IMR-90 (cell line): ENCODE data around the gene SCAF4. TPM values are rescaled to one million over a fixed set of nuclear protein-coding genes. Genes with fewer than 3 reads are reported as not detected.

Source experiments
- ATAC-seq: fragments of 200-7000 bp; cut with Tn5 transposase; 2 replicates; pipeline ENCODE4 v1.9.1; 2020; ENCODE audit warnings: low read depth, mild to moderate bottlenecking, moderate library complexity
- BruUV-seq: library from RNA; stranded (reverse); fragments of 400-500 nt; replicated peaks from 2 replicates; lab custom pipeline; 2021; lab: Mats Ljungman, UMichigan
- CTCF ChIA-PET: fragments of 300-600 bp; formaldehyde crosslinking; extraction: SDS; loops from one replicate; lab custom pipeline; 2021; ENCODE audit warnings: antibody characterized with exemption; lab: Yijun Ruan, JAX
- POLR2A ChIA-PET: fragments of 300-600 bp; sonication (Branson Sonifier 250); formaldehyde crosslinking; loops from one replicate; lab custom pipeline; 2022; ENCODE audit warnings: antibody characterized with exemption; ENCODE audit not compliant: unreplicated experiment; lab: Charles Lee
- DNase-seq: peaks from one replicate; pipeline ENCODE4 v3.0.0; 2013
- H2AFZ ChIP-seq: replicated peaks from 2 replicates; pipeline ENCODE3; 2013; ENCODE audit warnings: low read length, mild to moderate bottlenecking; ENCODE audit not compliant: poor library complexity
- H2AK5ac ChIP-seq: 2 replicates; pipeline ENCODE4 v1.6.1; 2013; ENCODE audit warnings: low read depth, low read length, inconsistent platforms
- H2AK9ac ChIP-seq: replicated peaks from 2 replicates; pipeline ENCODE3; 2013; ENCODE audit warnings: mild to moderate bottlenecking, low read depth, low read length, moderate library complexity; ENCODE audit not compliant: poor library complexity
- H2BK120ac ChIP-seq: 2 replicates; pipeline ENCODE4 v1.6.1; 2013; ENCODE audit warnings: low read depth, low read length, inconsistent platforms
- H2BK15ac ChIP-seq: 3 replicates; pipeline ENCODE4 v1.6.1; 2013; ENCODE audit warnings: low read depth, low read length, inconsistent platforms
- H2BK20ac ChIP-seq: 2 replicates; pipeline ENCODE4 v1.6.1; 2013; ENCODE audit warnings: low read depth, mild to moderate bottlenecking, inconsistent platforms, low read length, moderate library complexity
- H2BK5ac ChIP-seq: 2 replicates; pipeline ENCODE4 v1.6.1; 2013; ENCODE audit warnings: mild to moderate bottlenecking, low read depth, low read length, inconsistent platforms; ENCODE audit not compliant: poor library complexity, severe bottlenecking
- H3K14ac ChIP-seq: replicated peaks from 2 replicates; pipeline ENCODE4 v1.6.1; 2013; ENCODE audit warnings: low read depth, low read length, inconsistent platforms
- H3K18ac ChIP-seq: 2 replicates; pipeline ENCODE4 v1.6.1; 2013; ENCODE audit warnings: low read depth, low read length, control low read depth
- H3K23ac ChIP-seq: 2 replicates; pipeline ENCODE4 v1.6.1; 2013; ENCODE audit warnings: low read depth, low read length, inconsistent platforms
- H3K27ac ChIP-seq: 2 replicates; pipeline ENCODE4 v1.5.1; 2013; ENCODE audit warnings: mild to moderate bottlenecking, control low read depth, low read length; ENCODE audit not compliant: insufficient read depth
- H3K27me3 ChIP-seq: 2 replicates; pipeline ENCODE4 v1.6.1; 2013; ENCODE audit warnings: low read length; ENCODE audit not compliant: control insufficient read depth, insufficient read depth
- H3K36me3 ChIP-seq: 2 replicates; pipeline ENCODE4 v1.6.1; 2013; ENCODE audit warnings: low read length, mixed read lengths; ENCODE audit not compliant: control insufficient read depth, insufficient read depth
- H3K4ac ChIP-seq: 2 replicates; pipeline ENCODE4 v1.6.1; 2013; ENCODE audit warnings: low read depth, low read length, inconsistent platforms
- H3K4me1 ChIP-seq: 2 replicates; pipeline ENCODE4 v1.6.1; 2013; ENCODE audit warnings: low read length, mixed read lengths; ENCODE audit not compliant: control insufficient read depth, insufficient read depth
- H3K4me2 ChIP-seq: 2 replicates; pipeline ENCODE4 v1.6.1; 2013; ENCODE audit warnings: low read depth, mild to moderate bottlenecking, control low read depth, low read length, moderate library complexity
- H3K4me3 ChIP-seq: 2 replicates; pipeline ENCODE4 v1.5.1; 2013; ENCODE audit warnings: low read depth, mild to moderate bottlenecking, control low read depth, low read length, moderate library complexity; ENCODE audit not compliant: insufficient read depth
- H3K56ac ChIP-seq: 2 replicates; pipeline ENCODE4 v1.6.1; 2013; ENCODE audit warnings: low read length, inconsistent platforms; ENCODE audit not compliant: insufficient read depth; ENCODE audit errors: extremely low read depth
- H3K79me1 ChIP-seq, 2 experiments: 2 replicates each; pipeline ENCODE4 v1.6.1; 2013; ENCODE audit warnings: low read length in 2 of 2, inconsistent platforms in 1 of 2, low read depth in 1 of 2
- H3K9ac ChIP-seq: 2 replicates; pipeline ENCODE4 v1.6.1; 2013; ENCODE audit warnings: low read depth, low read length, control low read depth
- H3K9me1 ChIP-seq: 2 replicates; pipeline ENCODE4 v1.6.1; 2013; ENCODE audit warnings: low read length, inconsistent platforms; ENCODE audit not compliant: insufficient read depth
- H3K9me3 ChIP-seq: 2 replicates; pipeline ENCODE4 v1.6.1; 2013; ENCODE audit warnings: low read length; ENCODE audit not compliant: control insufficient read depth, insufficient read depth
- H4K20me1 ChIP-seq: 2 replicates; pipeline ENCODE4 v1.6.1; 2013; ENCODE audit warnings: low read length, inconsistent platforms; ENCODE audit not compliant: insufficient read depth
- H4K5ac ChIP-seq: 2 replicates; pipeline ENCODE4 v1.6.1; 2013; ENCODE audit warnings: mild to moderate bottlenecking, low read depth, low read length, control low read depth
- H4K8ac ChIP-seq, 2 experiments: 2 replicates each; pipeline ENCODE4 v1.6.1; 2013; ENCODE audit warnings: low read depth in 2 of 2, low read length in 2 of 2, control low read depth in 1 of 2, inconsistent platforms in 1 of 2
- H4K91ac ChIP-seq: 2 replicates; pipeline ENCODE4 v1.6.1; 2013; ENCODE audit warnings: low read depth, low read length, inconsistent platforms; ENCODE audit not compliant: insufficient read depth
- CHD1 ChIP-seq: IDR thresholded peaks from 2 replicates; pipeline ENCODE4 v1.6.1; 2012; ENCODE audit warnings: low read depth, low read length, improper control_type of control experiment
- MAZ ChIP-seq: IDR thresholded peaks from 2 replicates; pipeline ENCODE4 v1.6.1; 2012; ENCODE audit warnings: low read depth, mild to moderate bottlenecking, low read length, improper control_type of control experiment, moderate library complexity, borderline replicate concordance
- NFE2L2 ChIP-seq: fragments of 150-350 bp; IDR thresholded peaks from 2 replicates; pipeline ENCODE4 v1.6.1; 2016; ENCODE audit warnings: low read depth, mild to moderate bottlenecking, low read length
- RFX5 ChIP-seq: IDR thresholded peaks from 2 replicates; pipeline ENCODE4 v1.8.0; 2012; ENCODE audit warnings: low read depth, mild to moderate bottlenecking, low read length, moderate library complexity
- WGBS, 2 experiments: methylation state at CpG; one replicate each; pipeline versions ENCODE4 v1.1.5 to v1.1.7; 2013; ENCODE audit warnings: missing lambda C conversion rate in 2 of 2; ENCODE audit not compliant: insufficient read length in 1 of 2; ENCODE audit errors: extremely low coverage in 2 of 2; 5-methylcytosine and 5-hydroxymethylcytosine counted together
- dilution Hi-C: fragments of 300-500 bp; cut with HindIII; formaldehyde crosslinking; loops from one replicate; pipeline ENCODE4 v1.14.3; 2018; ENCODE audit warnings: low sequenced_read_pairs; ENCODE audit not compliant: unreplicated experiment
- in situ Hi-C: fragments of 300-500 bp; cut with MboI; formaldehyde crosslinking; loops from 3 replicates; pipeline ENCODE4 v1.14.3; 2019; ENCODE audit warnings: low sequenced_read_pairs, inconsistent platforms, mixed read lengths
- intact Hi-C: fragments of 100-400 bp; cut with micrococcal nuclease; formaldehyde crosslinking; loops from 2 replicates; pipeline ENCODE4 v1.10.0; 2022
- polyA plus RNA-seq, 3 experiments: library from polyadenylated mRNA; depleted of rRNA; stranded (reverse); fragments of >200 nt; gene quantifications; 2 replicates each; pipeline ENCODE4 v1.2.3, GENCODE V29; 2012; ENCODE audit warnings: low replicate concordance in 1 of 3
- total RNA-seq: library from RNA; depleted of rRNA; stranded (reverse); fragments of >200 nt; gene quantifications from 2 replicates; pipeline ENCODE4 v1.2.3, GENCODE V29; 2012

Gene SCAF4
- total and polyA plus RNA-seq, 2 of the 4 experiments (the other 2 are of a cell fraction): 2.7 to 12.1 TPM

DNA sequence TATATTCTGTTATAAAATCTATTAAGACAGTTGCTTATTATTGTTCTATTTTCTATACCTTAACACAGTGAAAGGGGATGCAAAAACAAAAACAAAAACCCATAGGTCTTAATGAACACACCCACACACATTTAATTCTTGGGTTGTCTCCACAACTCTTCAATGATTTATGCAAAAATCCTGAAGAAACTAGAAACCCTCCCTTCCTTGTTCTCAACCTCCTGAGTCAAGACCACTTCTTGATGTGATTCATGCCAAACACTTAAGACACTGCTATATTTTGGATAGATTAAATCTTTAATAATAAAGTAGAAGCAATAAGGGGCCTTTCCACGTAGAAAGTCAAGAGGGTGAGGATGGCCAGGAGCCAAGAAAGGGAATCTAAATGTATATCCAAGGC is 23.4 kb downstream of the SCAF4 start:
- Histone ChIP-seq H3K56ac (no peak overlapping the region), H4K91ac (no peak overlapping the region), H3K79me1 (peaks cover 6 to 30% of the 10 kb centered on the region in 2 experiments; a peak in 3 of 4 replicates), H3K23ac (no peak overlapping the region), H3K14ac (no peak overlapping the region), H2BK5ac (peak overlapping the region; percentile 17), H2BK120ac (no peak overlapping the region), H3K9ac (no peak overlapping the region), H2BK20ac (no peak overlapping the region), H4K20me1 (peaks cover 48% of the 10 kb centered on the region), H3K27me3 (no peaks in the 10 kb centered on the region), H3K27ac (no peak overlapping the region), H4K8ac (no peak overlapping the region), H2AFZ (no peak overlapping the region), H4K5ac (no peak overlapping the region; the same call in 1 of the 2 replicates), H2AK9ac (no peak overlapping the region), H3K4me1 (peaks cover 9% of the 10 kb centered on the region), H3K9me1 (no peaks in the 10 kb centered on the region; the same call in 1 of the 2 replicates), H3K4me3 (no peak overlapping the region), H2AK5ac (no peak overlapping the region), H3K18ac (no peak overlapping the region), H3K4me2 (no peak overlapping the region), H2BK15ac (no peak overlapping the region), H3K9me3 (no peaks in the 10 kb centered on the region), H3K36me3 (0 out of 2 replicates have a peak, but pooled peaks cover 2% of the 10 kb centered on the region), H3K4ac (no peak overlapping the region)
- ChIA-PET CTCF (no interaction called here), POLR2A (no interaction called here)
- BruUV-seq: no TSS peak
- intact Hi-C loops (no loop called here), in situ Hi-C loops (no loop called here), dilution Hi-C loops (no loop called here)
- DNase-seq (no peak), ATAC-seq (no peak)
- WGBS, 2 experiments: no CpG with 5 or more reads among the region's 1 CpG
- TF ChIP-seq RFX5 (no peak), CHD1 (no peak), NFE2L2 (no peak), MAZ (no peak)
